Measurements from ENCODE around the gene PTDSS2. TPM values are rescaled to one million over a fixed set of nuclear protein-coding genes. Genes with fewer than 3 reads are reported as not detected.
"Not testable (repeated sequence)": the region's sequence is repeated elsewhere in the genome, so short reads cannot be mapped to it uniquely, and the experiment has no call there.

The PTDSS2 gene
- total RNA-seq, 3 donors from 2014 or later: 25.7 to 30.9 (median 29.1) TPM

- Mint-ChIP-seq H3K4me1 (ENCODE audit: low read depth) (peaks cover 18% of the 10 kb centered on the region), H3K36me3 (ENCODE audit: insufficient read depth) (peaks cover 3% of the 10 kb centered on the region), H3K27me3 (ENCODE audit: low read depth) (no peaks in the 10 kb centered on the region), H3K9me3 (no peaks in the 10 kb centered on the region), H3K4me3 (no peak overlapping the region)
- ATAC-seq (no peak), DNase-seq (no peak)
Observed at GRCh38 chr11:419248-420005, 30.7 kb upstream of the PTDSS2 start.

- Mint-ChIP-seq H3K4me1 (ENCODE audit: low read depth) (peaks cover 10% of the 10 kb centered on the region), H3K4me3 (no peak overlapping the region), H3K27me3 (ENCODE audit: low read depth) (no peaks in the 10 kb centered on the region), H3K36me3 (ENCODE audit: insufficient read depth) (peaks cover 8% of the 10 kb centered on the region), H3K9me3 (no peaks in the 10 kb centered on the region)
- ATAC-seq (no peak), DNase-seq (no peak)
Observed at GRCh38 chr11:420054-420910, 29.8 kb upstream of the PTDSS2 start.

- H3K4me3 Mint-ChIP-seq: no peak overlapping the region
- no peak for ATAC-seq
- no peak for DNase-seq
- H3K36me3 Mint-ChIP-seq (ENCODE audit: insufficient read depth): peaks cover 10% of the 10 kb centered on the region
- H3K27me3 Mint-ChIP-seq (ENCODE audit: low read depth): no peaks in the 10 kb centered on the region
- peaks cover 4% of the 10 kb centered on the region for H3K4me1 Mint-ChIP-seq (ENCODE audit: low read depth)
- H3K9me3 Mint-ChIP-seq: no peaks in the 10 kb centered on the region
Observed at GRCh38 chr11:420911-421321, 29.2 kb upstream of the PTDSS2 start.

GRCh38 chr11:422249-422656 is 27.8 kb upstream of the PTDSS2 start:
- peaks cover 10% of the 10 kb centered on the region for H3K36me3 Mint-ChIP-seq (ENCODE audit: insufficient read depth)
- ATAC-seq (no peak), DNase-seq (no peak)
- no peak overlapping the region for H3K4me3 Mint-ChIP-seq
- H3K27me3 Mint-ChIP-seq (ENCODE audit: low read depth): no peaks in the 10 kb centered on the region
- no peaks in the 10 kb centered on the region for H3K4me1 Mint-ChIP-seq (ENCODE audit: low read depth)
- no peaks in the 10 kb centered on the region for H3K9me3 Mint-ChIP-seq

- H3K9me3 Mint-ChIP-seq: no peaks in the 10 kb centered on the region
- no peak for ATAC-seq
- H3K36me3 Mint-ChIP-seq (ENCODE audit: insufficient read depth): peaks cover 10% of the 10 kb centered on the region
- H3K4me1 Mint-ChIP-seq (ENCODE audit: low read depth): no peaks in the 10 kb centered on the region
- no peak for DNase-seq
- H3K27me3 Mint-ChIP-seq (ENCODE audit: low read depth): no peaks in the 10 kb centered on the region
- H3K4me3 Mint-ChIP-seq: no peak overlapping the region
Observed at GRCh38 chr11:424232-424631, 25.8 kb upstream of the PTDSS2 start.

GRCh38 chr11:424766-425165 is 25.3 kb upstream of the PTDSS2 start:
- H3K36me3 Mint-ChIP-seq (ENCODE audit: insufficient read depth): not testable (repeated sequence)

GRCh38 chr11:425301-425700 is 24.8 kb upstream of the PTDSS2 start:
- H3K27me3 Mint-ChIP-seq (ENCODE audit: low read depth): no peaks in the 10 kb centered on the region
- no peaks in the 10 kb centered on the region for H3K9me3 Mint-ChIP-seq
- H3K4me3 Mint-ChIP-seq: no peak overlapping the region
- ATAC-seq: no peak
- no peaks in the 10 kb centered on the region for H3K4me1 Mint-ChIP-seq (ENCODE audit: low read depth)
- no peak for DNase-seq
- H3K36me3 Mint-ChIP-seq (ENCODE audit: insufficient read depth): peaks cover 10% of the 10 kb centered on the region

More at GRCh38 chr11:424766-425165, 25.3 kb upstream of the PTDSS2 start:
- not testable (repeated sequence) for H3K9me3 Mint-ChIP-seq; DNase-seq; H3K27me3 Mint-ChIP-seq (ENCODE audit: low read depth); ATAC-seq; H3K4me1 Mint-ChIP-seq (ENCODE audit: low read depth); H3K4me3 Mint-ChIP-seq

- Mint-ChIP-seq H3K36me3 (ENCODE audit: insufficient read depth) (peaks cover 10% of the 10 kb centered on the region), H3K4me3 (no peak overlapping the region), H3K27me3 (ENCODE audit: low read depth) (no peaks in the 10 kb centered on the region), H3K9me3 (no peaks in the 10 kb centered on the region), H3K4me1 (ENCODE audit: low read depth) (no peaks in the 10 kb centered on the region)
- ATAC-seq: no peak
- DNase-seq: no peak
Observed at GRCh38 chr11:426851-427250, 23.2 kb upstream of the PTDSS2 start.

- ATAC-seq (no peak), DNase-seq (no peak)
- Mint-ChIP-seq H3K4me3 (no peak overlapping the region), H3K9me3 (no peaks in the 10 kb centered on the region), H3K27me3 (ENCODE audit: low read depth) (no peaks in the 10 kb centered on the region), H3K4me1 (ENCODE audit: low read depth) (no peaks in the 10 kb centered on the region), H3K36me3 (ENCODE audit: insufficient read depth) (peaks cover 10% of the 10 kb centered on the region)
Observed at GRCh38 chr11:428295-428694, 21.8 kb upstream of the PTDSS2 start.

GRCh38 chr11:429391-429790 is 20.7 kb upstream of the PTDSS2 start:
- H3K9me3 Mint-ChIP-seq: no peaks in the 10 kb centered on the region
- no peaks in the 10 kb centered on the region for H3K27me3 Mint-ChIP-seq (ENCODE audit: low read depth)
- H3K4me3 Mint-ChIP-seq: no peak overlapping the region
- H3K36me3 Mint-ChIP-seq (ENCODE audit: insufficient read depth): peaks cover 7% of the 10 kb centered on the region
- no peak for DNase-seq
- H3K4me1 Mint-ChIP-seq (ENCODE audit: low read depth): no peaks in the 10 kb centered on the region
- no peak for ATAC-seq

- Mint-ChIP-seq H3K9me3 (no peaks in the 10 kb centered on the region), H3K27me3 (ENCODE audit: low read depth) (no peaks in the 10 kb centered on the region), H3K4me3 (no peak overlapping the region), H3K36me3 (ENCODE audit: insufficient read depth) (peaks cover 4% of the 10 kb centered on the region), H3K4me1 (ENCODE audit: low read depth) (no peaks in the 10 kb centered on the region)
- ATAC-seq (no peak), DNase-seq (no peak)
Observed at GRCh38 chr11:429931-430456, 20.1 kb upstream of the PTDSS2 start.

GRCh38 chr11:431921-432320 is 18.2 kb upstream of the PTDSS2 start:
- no peak for DNase-seq
- peaks cover 4% of the 10 kb centered on the region for H3K4me1 Mint-ChIP-seq (ENCODE audit: low read depth)
- H3K4me3 Mint-ChIP-seq: no peak overlapping the region
- no peaks in the 10 kb centered on the region for H3K27me3 Mint-ChIP-seq (ENCODE audit: low read depth)
- ATAC-seq: no peak
- no peaks in the 10 kb centered on the region for H3K36me3 Mint-ChIP-seq (ENCODE audit: insufficient read depth)
- no peaks in the 10 kb centered on the region for H3K9me3 Mint-ChIP-seq

GRCh38 chr11:432501-433100 is 17.5 kb upstream of the PTDSS2 start:
- no peaks in the 10 kb centered on the region for H3K9me3 Mint-ChIP-seq
- H3K4me3 Mint-ChIP-seq: no peak overlapping the region
- H3K27me3 Mint-ChIP-seq (ENCODE audit: low read depth): no peaks in the 10 kb centered on the region
- peaks cover 9% of the 10 kb centered on the region for H3K4me1 Mint-ChIP-seq (ENCODE audit: low read depth)
- DNase-seq (no peak), ATAC-seq (no peak)
- H3K36me3 Mint-ChIP-seq (ENCODE audit: insufficient read depth): no peaks in the 10 kb centered on the region

- no peak overlapping the region for H3K4me3 Mint-ChIP-seq
- no peak for DNase-seq
- ATAC-seq: no peak
- H3K36me3 Mint-ChIP-seq (ENCODE audit: insufficient read depth): no peaks in the 10 kb centered on the region
- H3K27me3 Mint-ChIP-seq (ENCODE audit: low read depth): no peaks in the 10 kb centered on the region
- no peaks in the 10 kb centered on the region for H3K9me3 Mint-ChIP-seq
- H3K4me1 Mint-ChIP-seq (ENCODE audit: low read depth): peaks cover 11% of the 10 kb centered on the region
Observed at GRCh38 chr11:433111-433510, 17.0 kb upstream of the PTDSS2 start.
